ENCODE results near the gene ZC3H12A. TPM values are rescaled to one million over a fixed set of nuclear protein-coding genes. Genes with fewer than 3 reads are reported as not detected.

ZC3H12A gene
- polyA plus RNA-seq, 2 of the 4 experiments (the other 2 are of a cell fraction): 16.3 to 23.1 TPM

GRCh38 chr1:37434292-37435225, 39.8 kb upstream of the ZC3H12A start:
- ATAC-seq (peak; percentile 77 to 95), DNase-seq (ENCODE audit: low read depth in 1 of 2, low spot score in 1 of 2) (peak; percentile 50 to 77), FAIRE-seq (no peak)
- TF ChIP-seq CTCF (IDR thresholded peaks at IDR 0.05): peak; percentile 64
- no peak for TF ChIP-seq EP300 (IDR thresholded peaks at IDR 0.05)
- TF ChIP-seq ZFP36 (IDR thresholded peaks at IDR 0.05; ENCODE audit: borderline replicate concordance, partially characterized antibody): peak; percentile 22
- TF ChIP-seq SMC3 (IDR thresholded peaks at IDR 0.05): peak; percentile 77
- TF ChIP-seq GATA3 (IDR thresholded peaks at IDR 0.05; ENCODE audit: borderline replicate concordance): no peak
- TF ChIP-seq CBX8 (IDR thresholded peaks at IDR 0.05): no peak
- TF ChIP-seq RAD21 (conservative IDR thresholded peaks at IDR 0.05 in 1 of 2, IDR thresholded peaks at IDR 0.05 in 1 of 2): peak; percentile 79 to 84
- TF ChIP-seq HDAC2 (IDR thresholded peaks at IDR 0.05): no peak
- no peak for TF ChIP-seq CBX2 (IDR thresholded peaks at IDR 0.05; ENCODE audit: borderline replicate concordance, low read depth)
- Histone ChIP-seq H3K4me3 (no peak overlapping the region), H3K9me3 (no peaks in the 10 kb centered on the region), H3K4me2 (no peak overlapping the region), H3K27ac (no peak overlapping the region; a peak in 1 of 6 replicates), H3K4me1 (no peaks in the 10 kb centered on the region)
- WGBS (ENCODE audit: missing lambda C conversion rate): 52% methylated on average over 6 of the region's 16 CpGs
- POLR2A ChIA-PET: no interaction called here
- CTCF ChIA-PET: interaction anchor here (0.5 to 6.0 kb wide), 36 partner anchors 10 to 1502 kb away, joined by 3 to 60 read pairs (median 4); no protein-coding TSS in a partner anchor

GRCh38 chr1:37437087-37437486, 37.3 kb upstream of the ZC3H12A start:
- no peak overlapping the region for H3K27ac ChIP-seq
- no peaks in the 10 kb centered on the region for H3K9me3 ChIP-seq
- TF ChIP-seq FOXS1 (CRISPR knock-in tag; IDR thresholded peaks at IDR 0.05) (no peak), USF2 (IDR thresholded peaks at IDR 0.05) (no peak), E2F6 (IDR thresholded peaks at IDR 0.05; ENCODE audit: borderline replicate concordance, low read depth) (no peak), RARB (CRISPR knock-in tag; IDR thresholded peaks at IDR 0.05) (no peak)
- ChIA-PET POLR2A (no interaction called here), CTCF (interaction anchor here (0.6 to 2.7 kb wide), 5 partner anchors 9 to 920 kb away, joined by 3 to 14 read pairs (median 3); no protein-coding TSS in a partner anchor)
- FAIRE-seq (no peak), DNase-seq (ENCODE audit: low read depth in 1 of 2, low spot score in 1 of 2) (no peak), ATAC-seq (no peak)
- no peak overlapping the region for H3K4me3 ChIP-seq
- H3K4me1 ChIP-seq: no peaks in the 10 kb centered on the region
- WGBS (ENCODE audit: missing lambda C conversion rate): 56% methylated on average over 1 of the region's 2 CpGs
- H3K4me2 ChIP-seq: no peak overlapping the region

GRCh38 chr1:37438037-37438868, 36.1 kb upstream of the ZC3H12A start:
- WGBS (ENCODE audit: missing lambda C conversion rate): 77% methylated on average over 4 of the region's 6 CpGs
- TF ChIP-seq ZFP36 (IDR thresholded peaks at IDR 0.05; ENCODE audit: borderline replicate concordance, partially characterized antibody): peak; percentile 76
- TF ChIP-seq JUN (IDR thresholded peaks at IDR 0.05): no peak
- POLR2A ChIA-PET: no interaction called here
- H3K4me1 ChIP-seq: no peaks in the 10 kb centered on the region
- no peak overlapping the region for H3K4me3 ChIP-seq
- H3K9me3 ChIP-seq: no peaks in the 10 kb centered on the region
- H3K4me2 ChIP-seq: no peak overlapping the region
- FAIRE-seq (no peak), DNase-seq (ENCODE audit: low read depth in 1 of 2, low spot score in 1 of 2) (no peak), ATAC-seq (no peak)
- no peak overlapping the region for H3K27ac ChIP-seq
- CTCF ChIA-PET: interaction anchor here (1.2 kb wide), 1 partner anchor 862 kb away, joined by 3 read pairs; no protein-coding TSS in a partner anchor
